Lower lobe of right lung (tissue), 2 donors: Measurements from ENCODE around the gene KIFC3. TPM values are rescaled to one million over a fixed set of nuclear protein-coding genes. Genes with fewer than 3 reads are reported as not detected.
A peak's percentile ranks its signal among the peaks of the same experiment; 100 is the strongest.
"Not testable (repeated sequence)": the region's sequence is repeated elsewhere in the genome, so short reads cannot be mapped to it uniquely, and the experiment has no call there.

Experiments
- ATAC-seq, 2 donors: fragments of 200-7000 bp; cut with Tn5 transposase; one replicate each; pipeline ENCODE4 v1.9.1; 2020 to 2022; ENCODE audit warnings: mild to moderate bottlenecking in 2 of 2, moderate library complexity in 2 of 2
- DNase-seq: peaks from one replicate; pipeline ENCODE4 v3.0.0-alpha.2; 2020
- H3K27ac ChIP-seq: fragments of 200-600 bp; one replicate; pipeline ENCODE4 v1.8.0; 2022
- H3K27me3 ChIP-seq: fragments of 200-600 bp; one replicate; pipeline ENCODE4 v1.8.0; 2022; ENCODE audit warnings: low read depth
- H3K36me3 ChIP-seq: fragments of 200-600 bp; one replicate; pipeline ENCODE4 v1.8.0; 2022; ENCODE audit warnings: mild to moderate bottlenecking
- H3K4me1 ChIP-seq: fragments of 200-600 bp; one replicate; pipeline ENCODE4 v1.8.0; 2022
- H3K4me3 ChIP-seq: fragments of 200-600 bp; one replicate; pipeline ENCODE4 v1.8.0; 2022; ENCODE audit warnings: mild to moderate bottlenecking
- H3K9me3 ChIP-seq: fragments of 200-600 bp; one replicate; pipeline ENCODE4 v1.8.0; 2022
- CTCF ChIP-seq: fragments of 200-600 bp; IDR thresholded peaks from one replicate; pipeline ENCODE4 v1.8.0; 2022; ENCODE audit warnings: antibody characterized with exemption, mild to moderate bottlenecking
- intact Hi-C: fragments of 100-400 bp; cut with DNase I; formaldehyde crosslinking; loops from one replicate; pipeline ENCODE4 v1.11.0; 2022
- long read RNA-seq: library from polyadenylated mRNA; unstranded; transcript quantifications from one replicate; pipeline ENCODE4 v2.0.0, GENCODE V29; 2021
- total RNA-seq: library from RNA; stranded (reverse); fragmentation: NEBNext Ultra II Directional; extraction: Animal tissue kit (Norgen Biotek cat#: 25700); gene quantifications from one replicate; pipeline ENCODE4 v1.2.1, GENCODE V29; 2021
- donor health status: DM: no; HTN: yes; CAD: no; lungs with severe emphysema.

Gene KIFC3, protein sequence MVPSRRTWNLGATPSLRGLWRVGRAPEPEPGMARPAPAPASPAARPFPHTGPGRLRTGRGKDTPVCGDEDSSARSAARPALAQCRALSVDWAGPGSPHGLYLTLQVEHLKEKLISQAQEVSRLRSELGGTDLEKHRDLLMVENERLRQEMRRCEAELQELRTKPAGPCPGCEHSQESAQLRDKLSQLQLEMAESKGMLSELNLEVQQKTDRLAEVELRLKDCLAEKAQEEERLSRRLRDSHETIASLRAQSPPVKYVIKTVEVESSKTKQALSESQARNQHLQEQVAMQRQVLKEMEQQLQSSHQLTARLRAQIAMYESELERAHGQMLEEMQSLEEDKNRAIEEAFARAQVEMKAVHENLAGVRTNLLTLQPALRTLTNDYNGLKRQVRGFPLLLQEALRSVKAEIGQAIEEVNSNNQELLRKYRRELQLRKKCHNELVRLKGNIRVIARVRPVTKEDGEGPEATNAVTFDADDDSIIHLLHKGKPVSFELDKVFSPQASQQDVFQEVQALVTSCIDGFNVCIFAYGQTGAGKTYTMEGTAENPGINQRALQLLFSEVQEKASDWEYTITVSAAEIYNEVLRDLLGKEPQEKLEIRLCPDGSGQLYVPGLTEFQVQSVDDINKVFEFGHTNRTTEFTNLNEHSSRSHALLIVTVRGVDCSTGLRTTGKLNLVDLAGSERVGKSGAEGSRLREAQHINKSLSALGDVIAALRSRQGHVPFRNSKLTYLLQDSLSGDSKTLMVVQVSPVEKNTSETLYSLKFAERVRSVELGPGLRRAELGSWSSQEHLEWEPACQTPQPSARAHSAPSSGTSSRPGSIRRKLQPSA
- 70.9 TPM for total RNA-seq
- long read RNA-seq, transcript KIFC3-203 (20 exons, 3,379 nt), result major isoform, 32 of 148 reads
- long read RNA-seq, partial matches to known transcripts, result 54 of 148 reads
- long read RNA-seq, other reads (novel, unspliced or antisense), result 58 of 148 reads

GRCh38 chr16:57802341-57803133 is at the start of gene KIFC3:
KIFC3 (minus strand) TSS chr16:57802491; CDS start chr16:57798243, 4,248 bp downstream.
- Histone ChIP-seq H3K27me3 (no peaks in the 10 kb centered on the region), H3K9me3 (no peaks in the 10 kb centered on the region), H3K4me1 (peaks cover 67% of the 10 kb centered on the region), H3K27ac (peak within 1 kb of the TSS; percentile 91), H3K4me3 (peak within 1 kb of the TSS; percentile 71), H3K36me3 (peaks cover 6% of the 10 kb centered on the region)
- intact Hi-C loops, result no loop called here
- DNase-seq (peak; percentile 88), ATAC-seq (peak; percentile 40 to 57)
- TF ChIP-seq CTCF, result peak; percentile 19

- ATAC-seq, result no peak
- Histone ChIP-seq H3K27me3 (no peaks in the 10 kb centered on the region), H3K36me3 (no peaks in the 10 kb centered on the region), H3K9me3 (no peaks in the 10 kb centered on the region), H3K4me3 (no peak overlapping the region), H3K4me1 (no peaks in the 10 kb centered on the region), H3K27ac (no peak overlapping the region)
- intact Hi-C loops, result no loop called here
- no peak for DNase-seq
- TF ChIP-seq CTCF, result no peak
Observed at GRCh38 chr16:57848181-57848580, 45.9 kb upstream of the KIFC3 start.

GRCh38 chr16:57846931-57847330 is 44.6 kb upstream of the KIFC3 start:
- H3K4me3 ChIP-seq, DNase-seq, H3K36me3 ChIP-seq, H3K9me3 ChIP-seq, ATAC-seq, H3K27me3 ChIP-seq, intact Hi-C loops, H3K27ac ChIP-seq, H3K4me1 ChIP-seq: not testable (repeated sequence)

GRCh38 chr16:57846078-57846697 is 43.9 kb upstream of the KIFC3 start:
- no peaks in the 10 kb centered on the region for H3K9me3 ChIP-seq
- TF ChIP-seq CTCF, result no peak
- DNase-seq (no peak), ATAC-seq (peak in 1 of 2 donors; percentile 30)
- no peaks in the 10 kb centered on the region for H3K36me3 ChIP-seq
- H3K27ac ChIP-seq, result no peak overlapping the region
- intact Hi-C loops, result no loop called here
- H3K4me1 ChIP-seq, result no peaks in the 10 kb centered on the region
- H3K4me3 ChIP-seq, result no peak overlapping the region
- H3K27me3 ChIP-seq, result no peaks in the 10 kb centered on the region

DNA sequence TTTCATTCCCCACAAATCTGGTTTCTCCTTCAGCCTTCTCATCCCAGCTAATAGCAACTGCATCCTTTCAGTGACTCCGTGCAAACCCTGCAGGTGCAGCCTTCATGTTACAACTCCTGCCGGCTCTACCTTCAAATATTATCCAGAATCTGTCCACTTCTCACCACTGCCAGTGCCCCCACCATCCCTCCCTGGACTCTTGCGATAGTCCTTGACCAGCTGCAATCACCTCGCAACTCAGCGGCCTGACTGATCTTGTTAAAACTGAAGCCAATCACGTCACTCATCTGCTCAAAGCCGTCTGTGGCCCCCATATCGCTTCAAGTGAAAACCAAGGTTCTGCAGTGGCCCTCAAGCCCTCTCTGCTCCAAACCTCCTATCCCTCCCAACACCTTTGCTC is 42.8 kb upstream of the KIFC3 start:
- Histone ChIP-seq H3K4me3 (no peak overlapping the region), H3K4me1 (no peaks in the 10 kb centered on the region), H3K9me3 (no peaks in the 10 kb centered on the region), H3K27ac (no peak overlapping the region), H3K27me3 (no peaks in the 10 kb centered on the region), H3K36me3 (no peaks in the 10 kb centered on the region)
- no peak for TF ChIP-seq CTCF
- intact Hi-C loops, result no loop called here
- no peak for ATAC-seq
- DNase-seq, result no peak
